B cell (primary cell): Measurements from ENCODE around the gene NEO1.

Source experiments
- EZH2 ChIP-seq: IDR thresholded peaks from 2 replicates; pipeline ENCODE4 v1.6.1; 2012; ENCODE audit warnings: borderline replicate concordance, low read depth, mild to moderate bottlenecking, moderate library complexity, low read length; ENCODE audit not compliant: insufficient read depth, poor library complexity, severe bottlenecking
- TF ChIP-seq, protein P1 (sequence below): fragments of 200-600 bp; IDR thresholded peaks from one replicate; pipeline ENCODE4 v1.8.0; 2022; ENCODE audit warnings: antibody characterized with exemption, mild to moderate bottlenecking

DNA sequence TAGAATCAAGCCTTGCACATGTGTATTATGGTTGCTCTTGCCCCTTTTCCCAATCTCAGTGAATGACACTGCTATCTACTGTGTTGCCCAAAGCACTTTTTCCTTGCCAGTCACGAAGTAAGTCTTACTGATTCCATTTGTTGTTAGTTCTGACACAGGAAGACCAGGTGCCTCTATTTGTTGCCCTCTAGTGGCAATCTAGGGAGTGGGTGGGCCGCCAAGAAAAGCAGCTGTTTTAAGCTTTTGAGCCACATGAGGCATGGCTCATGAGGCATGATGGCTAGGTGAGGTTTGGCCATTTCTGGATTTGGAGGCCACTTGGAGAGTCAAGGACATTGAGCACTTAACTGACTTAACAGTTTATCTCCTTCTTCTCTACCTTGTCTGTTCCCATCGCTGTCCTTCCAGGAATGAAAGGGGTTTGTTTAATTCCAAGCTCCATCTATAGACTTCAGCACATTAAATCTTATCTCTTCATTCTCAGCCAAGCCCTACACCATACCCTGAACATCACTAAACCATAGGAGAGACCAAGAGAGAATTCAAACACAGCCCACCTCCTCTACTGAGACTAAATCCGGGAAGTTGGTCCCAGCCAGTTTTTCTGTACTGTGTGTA, 213.4 kb downstream of the NEO1 start:
- TF ChIP-seq, protein P1, sequence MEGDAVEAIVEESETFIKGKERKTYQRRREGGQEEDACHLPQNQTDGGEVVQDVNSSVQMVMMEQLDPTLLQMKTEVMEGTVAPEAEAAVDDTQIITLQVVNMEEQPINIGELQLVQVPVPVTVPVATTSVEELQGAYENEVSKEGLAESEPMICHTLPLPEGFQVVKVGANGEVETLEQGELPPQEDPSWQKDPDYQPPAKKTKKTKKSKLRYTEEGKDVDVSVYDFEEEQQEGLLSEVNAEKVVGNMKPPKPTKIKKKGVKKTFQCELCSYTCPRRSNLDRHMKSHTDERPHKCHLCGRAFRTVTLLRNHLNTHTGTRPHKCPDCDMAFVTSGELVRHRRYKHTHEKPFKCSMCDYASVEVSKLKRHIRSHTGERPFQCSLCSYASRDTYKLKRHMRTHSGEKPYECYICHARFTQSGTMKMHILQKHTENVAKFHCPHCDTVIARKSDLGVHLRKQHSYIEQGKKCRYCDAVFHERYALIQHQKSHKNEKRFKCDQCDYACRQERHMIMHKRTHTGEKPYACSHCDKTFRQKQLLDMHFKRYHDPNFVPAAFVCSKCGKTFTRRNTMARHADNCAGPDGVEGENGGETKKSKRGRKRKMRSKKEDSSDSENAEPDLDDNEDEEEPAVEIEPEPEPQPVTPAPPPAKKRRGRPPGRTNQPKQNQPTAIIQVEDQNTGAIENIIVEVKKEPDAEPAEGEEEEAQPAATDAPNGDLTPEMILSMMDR: peak; percentile 82
- TF ChIP-seq EZH2: no peak
